Lung (tissue), 12 donors: ENCODE measurements around the gene ERBIN. TPM values are rescaled to one million over a fixed set of nuclear protein-coding genes. Genes with fewer than 3 reads are reported as not detected.

Source experiments
- ATAC-seq: fragments of 200-7000 bp; cut with Tn5 transposase; one replicate; pipeline ENCODE4 v1.9.1; 2020; ENCODE audit warnings: moderate number of reproducible peaks; ENCODE audit not compliant: insufficient read depth, low FRiP score
- DNase-seq, 3 donors: peaks; one replicate each; pipeline ENCODE4 v3.0.0-alpha.2; 2013 to 2017
- H3K27ac ChIP-seq, 2 donors: one replicate each; pipeline ENCODE4 v1.5.1; 2013; ENCODE audit warnings: mild to moderate bottlenecking in 2 of 2, moderate library complexity in 2 of 2, control low read depth in 1 of 2, inconsistent platforms in 1 of 2, low read depth in 1 of 2, low read length in 1 of 2
- H3K27me3 ChIP-seq, 3 donors: one replicate each; pipeline ENCODE4 v1.5.1; 2013; ENCODE audit warnings: low read length in 2 of 3; ENCODE audit not compliant: control insufficient read depth in 3 of 3, insufficient read depth in 3 of 3
- H3K36me3 ChIP-seq, 4 donors: one replicate each; pipeline ENCODE4 v1.5.1; 2013; ENCODE audit warnings: low read length in 4 of 4, mild to moderate bottlenecking in 1 of 4, moderate library complexity in 1 of 4; ENCODE audit not compliant: control insufficient read depth in 4 of 4, insufficient read depth in 4 of 4
- H3K4me1 ChIP-seq, 5 donors: one replicate each; pipeline ENCODE4 v1.5.1; 2013; ENCODE audit warnings: low read length in 5 of 5, mild to moderate bottlenecking in 2 of 5, moderate library complexity in 1 of 5; ENCODE audit not compliant: control insufficient read depth in 5 of 5, insufficient read depth in 5 of 5
- H3K4me3 ChIP-seq: one replicate; pipeline ENCODE4 v1.5.1; 2013; ENCODE audit warnings: mild to moderate bottlenecking, control low read depth, moderate library complexity
- H3K9ac ChIP-seq, 2 donors: one replicate each; pipeline ENCODE4 v1.5.1; 2013; ENCODE audit warnings: low read length in 2 of 2, control low read depth in 1 of 2; ENCODE audit not compliant: insufficient read depth in 1 of 2
- H3K9me3 ChIP-seq, 4 donors: one replicate each; pipeline ENCODE4 v1.5.1; 2013; ENCODE audit warnings: low read length in 3 of 4, mild to moderate bottlenecking in 1 of 4, moderate library complexity in 1 of 4; ENCODE audit not compliant: control insufficient read depth in 4 of 4, insufficient read depth in 3 of 4
- WGBS, 2 donors: extraction: QIAGEN DNeasy Blood & Tissue Kit; methylation state at CpG; one replicate each; pipeline ENCODE4 v1.1.7; 2013; 5-methylcytosine and 5-hydroxymethylcytosine counted together
- polyA plus RNA-seq, 2 donors: library from polyadenylated mRNA; stranded (reverse); fragments of 200-250 nt; gene quantifications; one replicate each; pipeline ENCODE4 v1.2.1, GENCODE V29; 2013
- total RNA-seq, 2 donors: library from RNA; depleted of rRNA in 1 of 2; stranded (reverse); fragments of >200 nt in 1 of 2; gene quantifications; one replicate each; pipeline ENCODE4 v1.2.1, GENCODE V29; 2014 to 2021
- TF ChIP-seq, protein P1 (sequence below): IDR thresholded peaks from 2 replicates; pipeline ENCODE4 v1.5.1; 2012; ENCODE audit warnings: mild to moderate bottlenecking; ENCODE audit errors: control extremely low read depth, extremely low read depth
- donor health status: control.
- donor health status: control.
- donor health status: Bipolar disorder and iron deficiency.
- donor health status: healthy.
- donor health status: DM: yes; HTN: yes; CAD: no.

ERBIN gene
- total and polyA plus RNA-seq, 4 donors, result 13.8 to 235 (median 41.9) TPM

DNA sequence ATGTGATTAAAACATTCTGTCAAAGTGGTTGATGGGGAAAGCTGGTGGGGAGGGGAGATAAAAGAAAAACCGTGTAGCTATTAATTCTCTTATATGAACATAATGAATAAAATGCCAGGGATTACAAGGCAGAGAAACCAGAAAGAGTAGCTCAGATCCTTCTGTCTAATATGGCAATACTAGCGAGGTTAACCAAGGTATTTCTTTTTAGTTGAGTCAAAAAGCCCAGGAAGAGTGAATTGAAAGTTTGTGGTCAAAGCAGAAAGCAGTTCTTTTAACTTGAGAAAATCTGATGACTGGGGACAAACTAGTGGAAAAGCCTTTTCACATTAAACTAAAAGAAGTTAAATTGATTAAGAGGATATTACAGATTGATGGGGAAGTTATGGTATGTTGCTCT is 76.0 kb downstream of the ERBIN start:
- 85 to 89% methylated on average over 2 of the region's 2 CpGs for WGBS, 2 donors
- no peak overlapping the region for H3K27ac ChIP-seq
- ATAC-seq (no peak), DNase-seq (no peak)
- no peak overlapping the region for H3K9ac ChIP-seq
- peaks cover 0 to 3% (median 0%) of the 10 kb centered on the region in 5 donors for H3K4me1 ChIP-seq
- peaks cover 0 to 6% (median 0%) of the 10 kb centered on the region in 4 donors for H3K36me3 ChIP-seq
- TF ChIP-seq, protein P1, sequence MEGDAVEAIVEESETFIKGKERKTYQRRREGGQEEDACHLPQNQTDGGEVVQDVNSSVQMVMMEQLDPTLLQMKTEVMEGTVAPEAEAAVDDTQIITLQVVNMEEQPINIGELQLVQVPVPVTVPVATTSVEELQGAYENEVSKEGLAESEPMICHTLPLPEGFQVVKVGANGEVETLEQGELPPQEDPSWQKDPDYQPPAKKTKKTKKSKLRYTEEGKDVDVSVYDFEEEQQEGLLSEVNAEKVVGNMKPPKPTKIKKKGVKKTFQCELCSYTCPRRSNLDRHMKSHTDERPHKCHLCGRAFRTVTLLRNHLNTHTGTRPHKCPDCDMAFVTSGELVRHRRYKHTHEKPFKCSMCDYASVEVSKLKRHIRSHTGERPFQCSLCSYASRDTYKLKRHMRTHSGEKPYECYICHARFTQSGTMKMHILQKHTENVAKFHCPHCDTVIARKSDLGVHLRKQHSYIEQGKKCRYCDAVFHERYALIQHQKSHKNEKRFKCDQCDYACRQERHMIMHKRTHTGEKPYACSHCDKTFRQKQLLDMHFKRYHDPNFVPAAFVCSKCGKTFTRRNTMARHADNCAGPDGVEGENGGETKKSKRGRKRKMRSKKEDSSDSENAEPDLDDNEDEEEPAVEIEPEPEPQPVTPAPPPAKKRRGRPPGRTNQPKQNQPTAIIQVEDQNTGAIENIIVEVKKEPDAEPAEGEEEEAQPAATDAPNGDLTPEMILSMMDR, result no peak
- H3K4me3 ChIP-seq, result no peak overlapping the region
- no peaks in the 10 kb centered on the region for H3K27me3 ChIP-seq
- no peaks in the 10 kb centered on the region for H3K9me3 ChIP-seq

DNA sequence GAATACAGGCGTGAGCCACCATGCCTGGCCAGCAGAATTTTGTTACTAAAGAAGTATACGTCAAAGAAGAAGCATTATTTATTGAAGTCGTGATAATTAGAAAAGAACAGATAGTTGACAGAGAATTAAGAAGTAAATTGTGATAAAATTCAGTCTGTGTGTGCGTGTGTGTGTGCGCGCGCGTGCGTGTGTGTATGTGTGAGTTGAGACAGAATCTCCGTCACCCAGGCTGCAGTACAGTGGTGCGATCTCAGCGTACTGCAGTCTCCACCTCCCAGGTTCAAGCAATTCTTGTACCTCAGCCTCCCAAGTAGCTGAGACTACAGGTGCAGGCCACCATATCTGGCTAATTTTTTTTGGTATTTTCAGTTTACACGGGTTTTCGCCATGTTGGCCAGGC is 77.8 kb downstream of the ERBIN start:
- Histone ChIP-seq H3K27ac (no peak overlapping the region), H3K36me3 (peaks cover 0 to 1% (median 0%) of the 10 kb centered on the region in 4 donors), H3K9ac (no peak overlapping the region), H3K27me3 (no peaks in the 10 kb centered on the region), H3K9me3 (no peaks in the 10 kb centered on the region), H3K4me1 (peaks cover 0 to 1% (median 0%) of the 10 kb centered on the region in 5 donors), H3K4me3 (no peak overlapping the region)
- TF ChIP-seq, protein P1, result no peak
- WGBS, 2 donors, result 98 to 99% methylated on average over 14 of the region's 14 CpGs
- no peak for DNase-seq
- no peak for ATAC-seq

DNA sequence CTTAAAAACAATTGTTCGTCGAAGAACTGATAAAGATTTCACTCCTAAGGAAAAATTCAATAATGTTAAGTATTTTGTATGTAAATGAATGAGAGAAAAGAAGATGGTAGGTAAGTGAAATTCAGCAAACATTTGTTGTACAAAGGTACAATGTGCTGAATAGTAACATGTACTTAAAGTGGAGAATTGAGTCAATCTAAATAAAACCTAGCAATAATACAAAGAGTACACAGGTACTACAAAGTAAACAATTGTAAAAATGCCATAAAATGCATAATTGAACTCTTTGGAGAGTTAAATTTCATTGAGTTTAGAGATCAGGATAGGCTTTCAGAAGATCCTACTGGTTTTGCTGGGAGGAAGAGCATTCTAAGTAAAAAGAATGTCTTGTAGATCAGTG is 82.9 kb downstream of the ERBIN start:
- TF ChIP-seq, protein P1, result no peak
- Histone ChIP-seq H3K27ac (no peak overlapping the region), H3K27me3 (no peaks in the 10 kb centered on the region), H3K36me3 (no peaks in the 10 kb centered on the region), H3K9ac (no peak overlapping the region), H3K4me1 (no peaks in the 10 kb centered on the region), H3K9me3 (no peaks in the 10 kb centered on the region), H3K4me3 (no peak overlapping the region)
- no peak for DNase-seq
- WGBS, 2 donors, result 96 to 99% methylated on average over 2 of the region's 2 CpGs
- no peak for ATAC-seq

DNA sequence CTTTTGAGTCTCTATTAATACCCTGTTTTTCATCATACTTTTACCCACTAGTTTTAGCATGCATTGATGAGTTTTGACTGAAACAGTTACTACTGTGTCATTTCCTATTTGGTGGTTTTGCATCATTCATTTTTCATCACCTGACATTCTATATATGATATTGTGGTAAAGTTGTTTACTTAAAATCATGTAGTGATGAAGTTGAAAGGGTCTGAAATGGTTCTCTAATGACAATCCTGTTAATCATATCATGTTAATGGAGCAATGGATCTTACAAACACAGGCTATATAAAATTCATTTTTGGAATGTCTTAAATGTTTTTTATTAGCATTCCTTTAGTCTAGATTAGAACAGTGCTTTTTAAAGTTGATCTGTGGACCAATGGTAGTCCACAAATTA is 84.1 kb downstream of the ERBIN start:
- DNase-seq (no peak), ATAC-seq (no peak)
- no peaks in the 10 kb centered on the region for H3K27me3 ChIP-seq
- no peaks in the 10 kb centered on the region for H3K4me1 ChIP-seq
- no peak overlapping the region for H3K9ac ChIP-seq
- TF ChIP-seq, protein P1, result no peak
- H3K4me3 ChIP-seq, result no peak overlapping the region
- H3K36me3 ChIP-seq, result peaks cover 0 to 2% (median 0%) of the 10 kb centered on the region in 4 donors
- H3K9me3 ChIP-seq, result no peaks in the 10 kb centered on the region
- H3K27ac ChIP-seq, result no peak overlapping the region
